ENCODE measurements around the gene SLK.

Gene SLK

GRCh38 chr10:104077663-104078151 is 110.8 kb downstream of the SLK start:
- no peaks in the 10 kb centered on the region for H3K4me1 ChIP-seq (ENCODE audit: control insufficient read depth, insufficient read depth, low read length)
- no peak overlapping the region for H3K4me3 ChIP-seq (ENCODE audit: low read length)
- no peak overlapping the region for H3K27ac ChIP-seq (ENCODE audit: low read depth, low read length)
- no peaks in the 10 kb centered on the region for H3K36me3 ChIP-seq (ENCODE audit: control insufficient read depth, insufficient read depth, low read length)
- no peak overlapping the region for H3K9ac ChIP-seq (ENCODE audit: low read length)
- no peaks in the 10 kb centered on the region for H3K27me3 ChIP-seq (ENCODE audit: control insufficient read depth, insufficient read depth, low read length)
